Testis (tissue), 3 donors: Measurements from ENCODE around the gene KCNB1. TPM values are rescaled to one million over a fixed set of nuclear protein-coding genes. Genes with fewer than 3 reads are reported as not detected.
"Not testable (repeated sequence)": the region's sequence is repeated elsewhere in the genome, so short reads cannot be mapped to it uniquely, and the experiment has no call there.

Source experiments
- DNase-seq: peaks from one replicate; pipeline ENCODE4 v3.0.0-alpha.2; 2019
- H3K27ac ChIP-seq, 2 donors: fragments of 200-600 bp; sonication (generic); one replicate each; pipeline ENCODE4 v1.5.1; 2019
- H3K27me3 ChIP-seq: fragments of 200-600 bp; sonication (generic); one replicate; pipeline ENCODE4 v1.5.1; 2019
- H3K36me3 ChIP-seq: fragments of 200-600 bp; sonication (generic); one replicate; pipeline ENCODE4 v1.5.1; 2017; ENCODE audit warnings: low read depth; ENCODE audit errors: missing control alignments
- H3K4me1 ChIP-seq: fragments of 200-600 bp; sonication (generic); one replicate; pipeline ENCODE4 v1.5.1; 2019
- H3K4me3 ChIP-seq, 2 donors: fragments of 200-600 bp; sonication (generic); one replicate each; pipeline ENCODE4 v1.5.1; 2017 to 2019
- H3K9me3 ChIP-seq: fragments of 200-600 bp; sonication (generic); one replicate; pipeline ENCODE4 v1.5.1; 2017
- POLR2A ChIP-seq: fragments of 450-650 bp; IDR thresholded peaks from one replicate; pipeline ENCODE4 v1.6.1; 2017; ENCODE audit warnings: antibody characterized with exemption, mild to moderate bottlenecking, moderate library complexity
- WGBS, 2 donors: methylation state at CpG; one replicate each; pipeline ENCODE4 v1.1.5; 2018; 5-methylcytosine and 5-hydroxymethylcytosine counted together
- intact Hi-C: fragments of 100-400 bp; cut with DNase I; formaldehyde crosslinking; loops from one replicate; pipeline ENCODE4 v1.15.1; 2023; ENCODE audit warnings: low total_unique reads
- polyA plus RNA-seq: library from polyadenylated mRNA; stranded (reverse); fragments of 350-450 nt; fragmentation: Illumina TruSeq; extraction: RNeasy Lipid Tissue Mini Kit (QIAGEN cat#74804); gene quantifications from one replicate; pipeline ENCODE4 v1.2.3, GENCODE V29; 2014; ENCODE audit warnings: low read depth, low replicate concordance; ENCODE audit not compliant: insufficient read depth
- total RNA-seq, 2 donors: library from RNA; depleted of rRNA; stranded (reverse); fragments of >200 nt; gene quantifications; one replicate each; pipeline ENCODE4 v1.2.3, GENCODE V29; 2016
- TF ChIP-seq, protein P1 (sequence below), 3 experiments: fragments of 450-650 bp in 2 of 3; fragments of 200-600 bp in 1 of 3; sonication (generic) in 1 of 3; IDR thresholded peaks; one replicate each; pipeline ENCODE4 v1.5.1; 2016 to 2019; ENCODE audit warnings: antibody characterized with exemption in 3 of 3, mild to moderate bottlenecking in 2 of 3, moderate library complexity in 1 of 3

The KCNB1 gene
- total and polyA plus RNA-seq, 3 donors from 2014 or later, result 1.5 to 4.6 (median 2.3) TPM

- TF ChIP-seq POLR2A, result no peak
- TF ChIP-seq, protein P1, sequence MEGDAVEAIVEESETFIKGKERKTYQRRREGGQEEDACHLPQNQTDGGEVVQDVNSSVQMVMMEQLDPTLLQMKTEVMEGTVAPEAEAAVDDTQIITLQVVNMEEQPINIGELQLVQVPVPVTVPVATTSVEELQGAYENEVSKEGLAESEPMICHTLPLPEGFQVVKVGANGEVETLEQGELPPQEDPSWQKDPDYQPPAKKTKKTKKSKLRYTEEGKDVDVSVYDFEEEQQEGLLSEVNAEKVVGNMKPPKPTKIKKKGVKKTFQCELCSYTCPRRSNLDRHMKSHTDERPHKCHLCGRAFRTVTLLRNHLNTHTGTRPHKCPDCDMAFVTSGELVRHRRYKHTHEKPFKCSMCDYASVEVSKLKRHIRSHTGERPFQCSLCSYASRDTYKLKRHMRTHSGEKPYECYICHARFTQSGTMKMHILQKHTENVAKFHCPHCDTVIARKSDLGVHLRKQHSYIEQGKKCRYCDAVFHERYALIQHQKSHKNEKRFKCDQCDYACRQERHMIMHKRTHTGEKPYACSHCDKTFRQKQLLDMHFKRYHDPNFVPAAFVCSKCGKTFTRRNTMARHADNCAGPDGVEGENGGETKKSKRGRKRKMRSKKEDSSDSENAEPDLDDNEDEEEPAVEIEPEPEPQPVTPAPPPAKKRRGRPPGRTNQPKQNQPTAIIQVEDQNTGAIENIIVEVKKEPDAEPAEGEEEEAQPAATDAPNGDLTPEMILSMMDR (IDR thresholded peaks at IDR 0.05), result no peak
- Histone ChIP-seq H3K36me3 (no peaks in the 10 kb centered on the region), H3K27me3 (no peaks in the 10 kb centered on the region), H3K27ac (no peak overlapping the region), H3K9me3 (no peaks in the 10 kb centered on the region), H3K4me3 (no peak overlapping the region), H3K4me1 (peaks cover 5% of the 10 kb centered on the region)
- WGBS, 2 donors, result 81 to 85% methylated on average over 10 of the region's 10 CpGs
- intact Hi-C loops, result no loop called here
- DNase-seq, result no peak
These were observed 71.1 kb downstream of the KCNB1 start for GRCh38 chr20:49411221-49411925.

- H3K4me3 ChIP-seq, DNase-seq, H3K4me1 ChIP-seq, H3K27me3 ChIP-seq, H3K9me3 ChIP-seq, H3K27ac ChIP-seq, intact Hi-C loops, H3K36me3 ChIP-seq: not testable (repeated sequence)
- WGBS, 2 donors, result 44 to 69% methylated on average over 5 of the region's 5 CpGs
These were observed 72.4 kb downstream of the KCNB1 start for GRCh38 chr20:49409975-49410621.

GRCh38 chr20:49409302-49409974 lies 73.0 kb downstream of the KCNB1 start:
- H3K27ac ChIP-seq, result no peak overlapping the region
- 92 to 93% methylated on average over 13 of the region's 13 CpGs for WGBS, 2 donors
- TF ChIP-seq POLR2A, result no peak
- TF ChIP-seq, protein P1 (IDR thresholded peaks at IDR 0.05), result no peak
- H3K27me3 ChIP-seq, result no peaks in the 10 kb centered on the region
- intact Hi-C loops, result no loop called here
- no peak for DNase-seq
- no peaks in the 10 kb centered on the region for H3K9me3 ChIP-seq
- H3K36me3 ChIP-seq, result no peaks in the 10 kb centered on the region
- H3K4me3 ChIP-seq, result no peak overlapping the region
- peaks cover 10% of the 10 kb centered on the region for H3K4me1 ChIP-seq

GRCh38 chr20:49408509-49409104 lies 73.9 kb downstream of the KCNB1 start:
- Histone ChIP-seq H3K4me1 (peaks cover 11% of the 10 kb centered on the region), H3K27ac (no peak overlapping the region), H3K9me3 (no peaks in the 10 kb centered on the region), H3K36me3 (no peaks in the 10 kb centered on the region), H3K4me3 (no peak overlapping the region), H3K27me3 (no peaks in the 10 kb centered on the region)
- 92 to 94% methylated on average over 11 of the region's 11 CpGs for WGBS, 2 donors
- DNase-seq, result no peak
- TF ChIP-seq POLR2A, result no peak
- TF ChIP-seq, protein P1 (IDR thresholded peaks at IDR 0.05), result no peak
- intact Hi-C loops, result no loop called here

DNA sequence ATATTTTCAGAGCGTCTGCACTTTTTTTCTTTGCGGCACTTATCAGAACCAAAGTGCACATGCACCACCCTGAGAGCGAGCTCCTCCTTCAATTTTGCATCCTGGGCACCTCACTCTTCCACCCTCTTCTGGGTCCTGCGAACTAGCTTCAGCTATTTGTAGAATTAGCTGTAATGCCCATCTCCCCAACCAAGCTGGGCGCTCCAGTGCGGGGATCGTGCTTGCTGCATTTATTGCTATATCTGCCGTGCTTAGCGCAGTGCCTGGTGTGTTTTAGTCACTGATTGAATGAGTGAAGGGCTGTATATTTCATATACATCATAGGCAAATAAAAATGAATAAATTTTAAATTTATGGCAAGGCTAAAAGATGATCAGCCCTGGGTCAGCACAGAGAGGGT lies 75.8 kb downstream of the KCNB1 start:
- Histone ChIP-seq H3K27me3 (no peaks in the 10 kb centered on the region), H3K36me3 (no peaks in the 10 kb centered on the region), H3K4me1 (peaks cover 16% of the 10 kb centered on the region), H3K9me3 (no peaks in the 10 kb centered on the region), H3K4me3 (no peak overlapping the region), H3K27ac (no peak overlapping the region)
- 79% methylated on average over 9 of the region's 9 CpGs for WGBS, 2 donors
- intact Hi-C loops, result no loop called here
- no peak for DNase-seq
- TF ChIP-seq, protein P1 (IDR thresholded peaks at IDR 0.05), result no peak
- TF ChIP-seq POLR2A, result no peak
